HG02884 (cell line): ENCODE results near the gene PPM1A.

Source experiments
- ATAC-seq: cut with Tn5 transposase; IDR thresholded peaks from one replicate; pipeline ENCODE4 v1.9.1; 2021; ENCODE audit warnings: mild to moderate bottlenecking, moderate library complexity; ENCODE audit not compliant: unreplicated experiment

Gene PPM1A

GRCh38 chr14:60257865-60258264, 8.8 kb downstream of the PPM1A start:
- ATAC-seq: no peak

- no peak for ATAC-seq
Observed at GRCh38 chr14:60265163-60265562, 16.1 kb downstream of the PPM1A start.

GRCh38 chr14:60266021-60266937, 17.3 kb downstream of the PPM1A start:
- ATAC-seq: no peak

GRCh38 chr14:60272177-60272576, 23.2 kb downstream of the PPM1A start:
- ATAC-seq: no peak

- no peak for ATAC-seq
Observed at GRCh38 chr14:60273956-60274355, 24.9 kb downstream of the PPM1A start.

- ATAC-seq: no peak
Observed at GRCh38 chr14:60274448-60274847, 25.4 kb downstream of the PPM1A start.

GRCh38 chr14:60275932-60276331, 26.9 kb downstream of the PPM1A start:
- no peak for ATAC-seq

GRCh38 chr14:60276347-60276746, 27.3 kb downstream of the PPM1A start:
- ATAC-seq: no peak

- ATAC-seq: no peak
Observed at GRCh38 chr14:60277605-60278190, 28.7 kb downstream of the PPM1A start.

GRCh38 chr14:60278350-60278749, 29.3 kb downstream of the PPM1A start:
- no peak for ATAC-seq

- ATAC-seq: no peak
Observed at GRCh38 chr14:60287452-60287851, 38.4 kb downstream of the PPM1A start.

GRCh38 chr14:60288279-60288678, 39.3 kb downstream of the PPM1A start:
- no peak for ATAC-seq

GRCh38 chr14:60294411-60295069, 45.5 kb downstream of the PPM1A start:
- ATAC-seq: no peak

GRCh38 chr14:60300019-60300418, 51.0 kb downstream of the PPM1A start:
- ATAC-seq: no peak

GRCh38 chr14:60301685-60302084, 52.7 kb downstream of the PPM1A start:
- no peak for ATAC-seq

GRCh38 chr14:60302663-60303062, 53.6 kb downstream of the PPM1A start:
- no peak for ATAC-seq

GRCh38 chr14:60303745-60304144, 54.7 kb downstream of the PPM1A start:
- no peak for ATAC-seq

GRCh38 chr14:60304509-60304908, 55.5 kb downstream of the PPM1A start:
- no peak for ATAC-seq

GRCh38 chr14:60309867-60310552, 61.0 kb downstream of the PPM1A start:
- ATAC-seq: no peak

GRCh38 chr14:60311417-60311816, 62.4 kb downstream of the PPM1A start:
- no peak for ATAC-seq

GRCh38 chr14:60313093-60313492, 64.1 kb downstream of the PPM1A start:
- no peak for ATAC-seq
